HG03196 (cell line): ENCODE data around the gene TLCD1.

Experiments
- ATAC-seq: cut with Tn5 transposase; IDR thresholded peaks from one replicate; pipeline ENCODE4 v1.9.1; 2021; ENCODE audit not compliant: unreplicated experiment

TLCD1 gene

DNA sequence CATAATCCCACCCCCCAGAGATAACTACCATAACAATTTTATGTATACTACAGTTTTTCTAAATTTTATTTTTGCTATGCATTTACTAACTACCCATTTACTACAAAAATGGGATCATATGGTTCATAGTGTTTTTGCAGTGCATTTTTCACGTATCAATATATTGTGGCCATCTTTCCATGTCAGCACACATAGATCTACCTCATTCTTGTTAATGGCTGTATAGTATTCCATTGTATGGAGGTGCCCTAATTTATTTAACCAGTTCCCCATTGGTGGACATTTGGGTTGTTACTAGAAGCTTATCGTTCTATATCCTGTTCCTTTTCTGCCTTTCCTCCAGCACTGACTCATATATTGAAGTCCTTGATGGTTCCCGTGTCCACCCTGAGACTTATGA lies 37.0 kb downstream of the TLCD1 start:
- ATAC-seq: no peak

DNA sequence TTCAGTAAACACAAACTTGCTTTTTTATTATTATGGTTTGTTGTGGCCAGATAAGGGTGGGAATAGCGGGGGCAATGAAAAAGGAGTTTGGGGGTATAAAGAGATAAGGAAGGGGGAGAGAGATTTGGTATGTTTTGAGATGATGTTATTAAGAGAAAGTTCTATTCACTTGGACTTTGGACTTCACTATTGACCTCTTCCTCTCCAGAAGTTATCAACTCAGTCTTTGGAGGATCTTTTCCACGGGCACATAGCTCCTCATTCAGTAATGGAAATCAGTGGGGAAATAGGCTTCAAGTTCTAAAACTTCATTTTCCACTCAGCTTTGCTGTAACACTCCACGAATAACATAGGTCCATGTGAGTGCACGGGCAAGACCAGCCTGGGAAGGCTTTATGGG lies 37.6 kb downstream of the TLCD1 start:
- ATAC-seq: no peak

DNA sequence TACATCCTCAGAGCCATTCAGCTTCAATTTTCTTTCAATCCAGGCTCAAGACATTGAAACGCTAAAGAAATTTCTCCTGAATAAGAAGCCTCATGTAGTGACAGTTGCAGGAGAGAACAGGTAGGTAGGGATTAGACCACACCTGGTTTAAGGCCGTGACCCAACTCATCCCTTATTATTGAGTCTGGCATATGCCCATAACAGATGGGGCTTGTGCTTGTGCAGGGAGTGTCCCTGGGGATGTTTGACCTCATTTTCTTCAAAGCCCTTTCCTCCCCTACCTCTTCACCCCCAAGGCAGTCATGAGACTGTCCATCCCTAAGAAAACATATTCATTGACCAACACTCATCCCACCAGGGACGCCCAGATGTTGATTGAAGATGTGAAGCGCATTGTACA lies 39.7 kb downstream of the TLCD1 start:
- no peak for ATAC-seq

DNA sequence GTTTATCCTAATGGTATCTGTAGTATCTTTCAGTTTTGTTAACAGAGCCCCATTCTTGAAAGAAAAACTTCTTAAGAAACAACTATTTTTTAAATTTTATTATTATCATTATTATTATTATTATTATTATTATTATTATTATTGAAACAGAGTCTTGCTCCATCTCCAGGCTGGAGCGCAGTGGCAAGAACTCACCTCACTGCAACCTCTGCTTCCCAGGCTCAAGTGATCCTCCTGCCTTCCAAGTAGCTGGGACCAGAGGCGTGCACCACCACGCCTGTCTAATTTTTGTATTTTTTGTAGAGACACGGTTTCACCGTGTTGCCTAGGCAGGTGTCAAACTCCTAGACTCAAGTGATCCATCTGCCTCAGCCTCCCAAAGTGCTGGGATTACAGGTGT lies 40.7 kb downstream of the TLCD1 start:
- ATAC-seq: no peak

DNA sequence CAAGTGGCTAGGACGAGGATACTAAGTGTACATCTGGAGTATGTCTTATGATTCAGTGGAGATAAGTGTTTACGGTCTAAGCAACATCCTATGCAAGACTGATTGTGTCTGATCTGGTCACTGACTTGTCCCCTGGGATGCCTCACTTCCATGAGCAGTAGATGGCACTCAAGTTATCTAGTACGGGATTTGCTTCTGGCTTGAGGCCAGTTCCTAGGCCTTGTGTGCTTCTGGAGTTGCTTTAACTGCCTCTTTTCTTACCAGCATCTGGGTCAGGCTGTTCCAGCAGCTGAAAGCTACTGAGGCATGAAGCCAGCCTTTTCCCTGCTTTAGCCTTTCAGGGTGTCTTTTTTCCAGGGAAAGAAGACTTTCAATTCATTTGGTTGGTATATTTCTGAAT lies 41.1 kb downstream of the TLCD1 start:
- no peak for ATAC-seq

DNA sequence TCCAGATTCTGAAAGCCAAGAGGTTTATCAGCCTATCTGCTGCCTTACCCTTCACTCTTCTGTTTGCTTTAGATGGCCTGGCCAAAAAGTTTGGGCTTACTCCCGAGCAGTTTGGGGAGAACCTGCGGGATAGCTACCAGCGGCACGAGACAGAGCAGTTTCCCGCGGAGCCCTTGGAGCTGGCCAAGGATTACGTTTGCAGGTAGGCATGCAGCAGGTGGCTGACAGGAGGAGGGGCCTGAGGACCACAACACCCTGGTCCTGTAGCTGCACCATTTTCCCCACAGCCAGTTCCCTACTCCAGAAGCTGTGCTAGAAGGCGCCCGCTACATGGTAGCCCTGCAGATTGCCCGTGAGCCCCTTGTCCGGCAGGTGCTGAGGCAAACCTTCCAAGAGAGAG lies 43.4 kb downstream of the TLCD1 start:
- no peak for ATAC-seq

DNA sequence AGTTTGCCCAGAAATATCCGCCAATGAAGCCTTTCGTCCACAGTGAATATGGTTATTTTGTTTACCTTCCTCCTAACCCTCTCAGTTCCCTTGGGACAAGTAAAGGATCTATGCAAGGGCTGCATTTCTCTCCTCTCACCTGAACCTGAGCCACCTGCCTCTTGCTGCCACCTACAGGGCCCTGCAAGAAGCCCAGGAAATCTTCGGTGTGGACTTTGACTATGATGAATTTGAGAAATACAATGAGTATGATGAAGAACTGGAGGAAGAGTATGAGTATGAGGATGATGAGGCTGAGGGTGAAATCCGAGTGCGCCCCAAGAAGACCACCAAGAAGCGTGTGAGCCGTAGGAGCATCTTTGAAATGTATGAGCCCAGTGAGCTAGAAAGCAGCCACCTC lies 50.1 kb downstream of the TLCD1 start:
- ATAC-seq: no peak

DNA sequence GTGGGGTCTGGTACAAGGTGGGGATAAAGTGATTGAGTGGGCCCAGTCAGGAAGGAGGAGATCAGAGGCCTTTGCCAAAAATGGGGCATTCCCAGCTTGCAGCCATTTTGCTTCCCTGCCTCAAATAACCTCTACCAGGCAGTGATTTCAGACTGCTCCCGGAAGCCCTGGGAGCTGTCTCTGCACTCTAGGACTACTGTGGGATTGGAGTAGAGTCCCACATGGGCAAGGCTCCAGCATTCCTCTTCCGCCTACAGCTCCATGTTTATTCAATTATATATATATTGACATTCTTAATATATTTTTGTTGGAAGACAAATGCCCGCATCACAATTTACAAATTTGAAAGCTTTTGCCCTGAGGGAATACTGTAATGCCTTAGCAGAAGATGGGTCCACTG lies 50.5 kb downstream of the TLCD1 start:
- ATAC-seq: no peak
